GM19395 (cell line): ENCODE data around the gene C17orf107.
"Not testable (repeated sequence)": the region's sequence is repeated elsewhere in the genome, so short reads cannot be mapped to it uniquely, and the experiment has no call there.

Experiments used
- ATAC-seq: cut with Tn5 transposase; IDR thresholded peaks from one replicate; pipeline ENCODE4 v1.9.1; 2021; ENCODE audit warnings: mild to moderate bottlenecking, moderate library complexity; ENCODE audit not compliant: unreplicated experiment

C17orf107 gene

GRCh38 chr17:4899341-4900230 lies at the start of gene C17orf107:
C17orf107 (plus strand) TSS chr17:4899536; CDS start chr17:4899763, 227 bp downstream.
- ATAC-seq: no peak

GRCh38 chr17:4850246-4850645 lies 49.1 kb upstream of the C17orf107 start:
- ATAC-seq: no peak

GRCh38 chr17:4851084-4851483 lies 48.3 kb upstream of the C17orf107 start:
- ATAC-seq: no peak

GRCh38 chr17:4852567-4853207 lies 46.6 kb upstream of the C17orf107 start:
- ATAC-seq: no peak

GRCh38 chr17:4853208-4853671 lies 46.1 kb upstream of the C17orf107 start:
- ATAC-seq: no peak

- ATAC-seq: no peak
Measured at GRCh38 chr17:4854111-4854681, 45.1 kb upstream of the C17orf107 start.

GRCh38 chr17:4856271-4856936 lies 42.9 kb upstream of the C17orf107 start:
- no peak for ATAC-seq

- ATAC-seq: no peak
Measured at GRCh38 chr17:4856937-4857314, 42.4 kb upstream of the C17orf107 start.

GRCh38 chr17:4857347-4857746 lies 42.0 kb upstream of the C17orf107 start:
- ATAC-seq: not testable (repeated sequence)

GRCh38 chr17:4858068-4858881 lies 41.1 kb upstream of the C17orf107 start:
- no peak for ATAC-seq

GRCh38 chr17:4858882-4859260 lies 40.5 kb upstream of the C17orf107 start:
- ATAC-seq: no peak

GRCh38 chr17:4859816-4860625 lies 39.3 kb upstream of the C17orf107 start:
- no peak for ATAC-seq

GRCh38 chr17:4860651-4861050 lies 38.7 kb upstream of the C17orf107 start:
- ATAC-seq: no peak

- ATAC-seq: no peak
Measured at GRCh38 chr17:4861052-4861451, 38.3 kb upstream of the C17orf107 start.

GRCh38 chr17:4862720-4863119 lies 36.6 kb upstream of the C17orf107 start:
- ATAC-seq: no peak

- ATAC-seq: no peak
Measured at GRCh38 chr17:4863321-4863720, 36.0 kb upstream of the C17orf107 start.

GRCh38 chr17:4867535-4867934 lies 31.8 kb upstream of the C17orf107 start:
- not testable (repeated sequence) for ATAC-seq

GRCh38 chr17:4869058-4869998 lies 30.0 kb upstream of the C17orf107 start:
- not testable (repeated sequence) for ATAC-seq
